Measurements from ENCODE around the gene MAPKAPK5. TPM values are rescaled to one million over a fixed set of nuclear protein-coding genes. Genes with fewer than 3 reads are reported as not detected.
"Not testable (repeated sequence)": the region's sequence is repeated elsewhere in the genome, so short reads cannot be mapped to it uniquely, and the experiment has no call there.

MAPKAPK5 gene
- total RNA-seq, 1 donor from 2014 or later = 39.4 TPM

- no peak overlapping the region for H3K27ac ChIP-seq
- H3K36me3 ChIP-seq = no peaks in the 10 kb centered on the region
- H3K4me1 ChIP-seq = peaks cover 3% of the 10 kb centered on the region
- no peak overlapping the region for H3K4me3 ChIP-seq
- no peaks in the 10 kb centered on the region for H3K9me3 ChIP-seq
- DNase-seq = no peak
- no peak for ATAC-seq
- TF ChIP-seq CTCF (IDR thresholded peaks at IDR 0.05) = no peak
- no peaks in the 10 kb centered on the region for H3K27me3 ChIP-seq (ENCODE audit: low read depth)
- intact Hi-C loops (cut with DNase I) = no loop called here
These were observed 23.7 kb upstream of the MAPKAPK5 start for GRCh38 chr12:111818340-111818739.

- Histone ChIP-seq H3K4me3 (no peak overlapping the region), H3K9me3 (no peaks in the 10 kb centered on the region), H3K27ac (no peak overlapping the region), H3K27me3 (ENCODE audit: low read depth) (no peaks in the 10 kb centered on the region), H3K4me1 (peaks cover 10% of the 10 kb centered on the region), H3K36me3 (no peaks in the 10 kb centered on the region)
- intact Hi-C loops (cut with DNase I) = no loop called here
- ATAC-seq = no peak
- no peak for TF ChIP-seq CTCF (IDR thresholded peaks at IDR 0.05)
- no peak for DNase-seq
These were observed 22.6 kb upstream of the MAPKAPK5 start for GRCh38 chr12:111819191-111820158.

GRCh38 chr12:111820828-111821227 lies 21.2 kb upstream of the MAPKAPK5 start:
- H3K27ac ChIP-seq; DNase-seq; H3K4me3 ChIP-seq; H3K9me3 ChIP-seq; intact Hi-C loops (cut with DNase I); H3K27me3 ChIP-seq (ENCODE audit: low read depth); H3K36me3 ChIP-seq; ATAC-seq: not testable (repeated sequence)
- peaks cover 10% of the 10 kb centered on the region for H3K4me1 ChIP-seq

GRCh38 chr12:111822886-111823285 lies 19.1 kb upstream of the MAPKAPK5 start:
- TF ChIP-seq CTCF (IDR thresholded peaks at IDR 0.05) = no peak
- H3K27ac ChIP-seq = peak overlapping the region; percentile 56
- ATAC-seq (no peak), DNase-seq (no peak)
- H3K27me3 ChIP-seq (ENCODE audit: low read depth) = no peaks in the 10 kb centered on the region
- H3K9me3 ChIP-seq = no peaks in the 10 kb centered on the region
- peaks cover 10% of the 10 kb centered on the region for H3K4me1 ChIP-seq
- intact Hi-C loops (cut with DNase I) = no loop called here
- H3K36me3 ChIP-seq = no peaks in the 10 kb centered on the region
- no peak overlapping the region for H3K4me3 ChIP-seq

- DNase-seq = no peak
- intact Hi-C loops (cut with DNase I) = no loop called here
- Histone ChIP-seq H3K4me1 (peaks cover 10% of the 10 kb centered on the region), H3K27me3 (ENCODE audit: low read depth) (no peaks in the 10 kb centered on the region), H3K36me3 (no peaks in the 10 kb centered on the region), H3K9me3 (no peaks in the 10 kb centered on the region), H3K4me3 (no peak overlapping the region), H3K27ac (peak overlapping the region; percentile 15)
- ATAC-seq = peak; percentile 75 to 85
- TF ChIP-seq CTCF (IDR thresholded peaks at IDR 0.05) = no peak
These were observed 18.1 kb upstream of the MAPKAPK5 start for GRCh38 chr12:111823891-111824290.

- TF ChIP-seq CTCF (IDR thresholded peaks at IDR 0.05) = peak; percentile 41
- H3K4me3 ChIP-seq; H3K27me3 ChIP-seq (ENCODE audit: low read depth); H3K9me3 ChIP-seq; DNase-seq; intact Hi-C loops (cut with DNase I); H3K36me3 ChIP-seq: not testable (repeated sequence)
- Histone ChIP-seq H3K27ac (peak overlapping the region; percentile 15), H3K4me1 (peaks cover 10% of the 10 kb centered on the region)
- peak in 1 of 2 donors; percentile 63 for ATAC-seq
These were observed 17.7 kb upstream of the MAPKAPK5 start for GRCh38 chr12:111824312-111824711.
